ENCODE results near the gene SEMA3B. TPM values are rescaled to one million over a fixed set of nuclear protein-coding genes. Genes with fewer than 3 reads are reported as not detected.
A peak's percentile ranks its signal among the peaks of the same experiment; 100 is the strongest.

The SEMA3B gene
- total and polyA plus RNA-seq, 2 experiments from 2014 or later: 2.4 to 3.3 TPM

DNA sequence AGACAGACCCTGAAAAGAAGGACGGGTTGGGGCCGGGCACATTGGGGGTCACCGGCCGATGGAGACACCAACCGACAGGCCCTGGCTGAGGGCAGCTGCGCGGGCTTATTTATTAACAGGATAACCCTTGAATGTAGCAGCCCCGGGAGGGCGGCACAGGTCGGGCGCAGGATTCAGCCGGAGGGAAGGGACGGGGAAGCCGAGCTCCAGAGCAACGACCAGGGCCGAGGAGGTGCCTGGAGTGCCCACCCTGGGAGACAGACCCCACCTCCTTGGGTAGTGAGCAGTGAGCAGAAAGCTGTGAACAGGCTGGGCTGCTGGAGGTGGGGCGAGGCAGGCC is 7.8 kb downstream of the SEMA3B start:
- H3K4me2 ChIP-seq: peak overlapping the region; percentile 86

More for the DNA sequence above, 7.8 kb downstream of the SEMA3B start:
- H3K4me1 ChIP-seq (ENCODE audit: insufficient read depth): peaks cover 3% of the 10 kb centered on the region; the same call in 1 of the 2 replicates
- peaks cover 10% of the 10 kb centered on the region; the same call in 1 of the 2 replicates for H3F3A ChIP-seq (replicated peaks; ENCODE audit: low read depth)
- no peaks in the 10 kb centered on the region for H3K36me3 ChIP-seq (ENCODE audit: insufficient read depth)
- no peaks in the 10 kb centered on the region for H3K9me2 ChIP-seq (ENCODE audit: insufficient read depth)
- H3K9me3 Mint-ChIP-seq: no peaks in the 10 kb centered on the region
- peaks cover 50% of the 10 kb centered on the region for H3K27me3 Mint-ChIP-seq (ENCODE audit: insufficient read depth, low read depth, poor library complexity)
- ATAC-seq (no peak), DNase-seq (ENCODE audit: low spot score) (no peak)
- peak overlapping the region; percentile 63 for H3K4me3 ChIP-seq
- H3K36me3 Mint-ChIP-seq (ENCODE audit: low read depth): no peaks in the 10 kb centered on the region
- no peaks in the 10 kb centered on the region for H3K79me2 ChIP-seq (replicated peaks; ENCODE audit: insufficient read depth)
- H3K4me3 Mint-ChIP-seq: no peak overlapping the region
- H3K4me1 Mint-ChIP-seq: peaks cover 24% of the 10 kb centered on the region
- H3K27ac Mint-ChIP-seq: no peak overlapping the region
- peaks cover 57% of the 10 kb centered on the region for H3K27me3 ChIP-seq (ENCODE audit: insufficient read depth)
- no peaks in the 10 kb centered on the region for H4K20me1 ChIP-seq (replicated peaks; ENCODE audit: insufficient read depth)
- H2AFZ ChIP-seq: peak overlapping the region; percentile 63; the same call in 1 of the 2 replicates
- H3K27ac ChIP-seq (ENCODE audit: low read depth): no peak overlapping the region
- no peak for TF ChIP-seq ETS1 (IDR thresholded peaks at IDR 0.05)
- no peak for TF ChIP-seq ZNF462 (CRISPR knock-in tag; IDR thresholded peaks at IDR 0.05)
- TF ChIP-seq JUNB (IDR thresholded peaks at IDR 0.05; ENCODE audit: unreplicated experiment): no peak
- TF ChIP-seq NANOG (IDR thresholded peaks at IDR 0.05; ENCODE audit: borderline replicate concordance): no peak
- no peak for TF ChIP-seq POLR2AphosphoS5 (IDR thresholded peaks at IDR 0.05; ENCODE audit: low read depth)
- TF ChIP-seq, protein P1, sequence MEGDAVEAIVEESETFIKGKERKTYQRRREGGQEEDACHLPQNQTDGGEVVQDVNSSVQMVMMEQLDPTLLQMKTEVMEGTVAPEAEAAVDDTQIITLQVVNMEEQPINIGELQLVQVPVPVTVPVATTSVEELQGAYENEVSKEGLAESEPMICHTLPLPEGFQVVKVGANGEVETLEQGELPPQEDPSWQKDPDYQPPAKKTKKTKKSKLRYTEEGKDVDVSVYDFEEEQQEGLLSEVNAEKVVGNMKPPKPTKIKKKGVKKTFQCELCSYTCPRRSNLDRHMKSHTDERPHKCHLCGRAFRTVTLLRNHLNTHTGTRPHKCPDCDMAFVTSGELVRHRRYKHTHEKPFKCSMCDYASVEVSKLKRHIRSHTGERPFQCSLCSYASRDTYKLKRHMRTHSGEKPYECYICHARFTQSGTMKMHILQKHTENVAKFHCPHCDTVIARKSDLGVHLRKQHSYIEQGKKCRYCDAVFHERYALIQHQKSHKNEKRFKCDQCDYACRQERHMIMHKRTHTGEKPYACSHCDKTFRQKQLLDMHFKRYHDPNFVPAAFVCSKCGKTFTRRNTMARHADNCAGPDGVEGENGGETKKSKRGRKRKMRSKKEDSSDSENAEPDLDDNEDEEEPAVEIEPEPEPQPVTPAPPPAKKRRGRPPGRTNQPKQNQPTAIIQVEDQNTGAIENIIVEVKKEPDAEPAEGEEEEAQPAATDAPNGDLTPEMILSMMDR (conservative IDR thresholded peaks at IDR 0.05; ENCODE audit: low read depth in 2 of 2): no peak
- no peak for TF ChIP-seq EZH2phosphoT487 (IDR thresholded peaks at IDR 0.05; ENCODE audit: unreplicated experiment)
- TF ChIP-seq ZNF114 (CRISPR knock-in tag; IDR thresholded peaks at IDR 0.05): no peak
- TF ChIP-seq CREB1 (CRISPR knock-in tag; IDR thresholded peaks at IDR 0.05; ENCODE audit: low read depth): no peak
- TF ChIP-seq, protein P2, sequence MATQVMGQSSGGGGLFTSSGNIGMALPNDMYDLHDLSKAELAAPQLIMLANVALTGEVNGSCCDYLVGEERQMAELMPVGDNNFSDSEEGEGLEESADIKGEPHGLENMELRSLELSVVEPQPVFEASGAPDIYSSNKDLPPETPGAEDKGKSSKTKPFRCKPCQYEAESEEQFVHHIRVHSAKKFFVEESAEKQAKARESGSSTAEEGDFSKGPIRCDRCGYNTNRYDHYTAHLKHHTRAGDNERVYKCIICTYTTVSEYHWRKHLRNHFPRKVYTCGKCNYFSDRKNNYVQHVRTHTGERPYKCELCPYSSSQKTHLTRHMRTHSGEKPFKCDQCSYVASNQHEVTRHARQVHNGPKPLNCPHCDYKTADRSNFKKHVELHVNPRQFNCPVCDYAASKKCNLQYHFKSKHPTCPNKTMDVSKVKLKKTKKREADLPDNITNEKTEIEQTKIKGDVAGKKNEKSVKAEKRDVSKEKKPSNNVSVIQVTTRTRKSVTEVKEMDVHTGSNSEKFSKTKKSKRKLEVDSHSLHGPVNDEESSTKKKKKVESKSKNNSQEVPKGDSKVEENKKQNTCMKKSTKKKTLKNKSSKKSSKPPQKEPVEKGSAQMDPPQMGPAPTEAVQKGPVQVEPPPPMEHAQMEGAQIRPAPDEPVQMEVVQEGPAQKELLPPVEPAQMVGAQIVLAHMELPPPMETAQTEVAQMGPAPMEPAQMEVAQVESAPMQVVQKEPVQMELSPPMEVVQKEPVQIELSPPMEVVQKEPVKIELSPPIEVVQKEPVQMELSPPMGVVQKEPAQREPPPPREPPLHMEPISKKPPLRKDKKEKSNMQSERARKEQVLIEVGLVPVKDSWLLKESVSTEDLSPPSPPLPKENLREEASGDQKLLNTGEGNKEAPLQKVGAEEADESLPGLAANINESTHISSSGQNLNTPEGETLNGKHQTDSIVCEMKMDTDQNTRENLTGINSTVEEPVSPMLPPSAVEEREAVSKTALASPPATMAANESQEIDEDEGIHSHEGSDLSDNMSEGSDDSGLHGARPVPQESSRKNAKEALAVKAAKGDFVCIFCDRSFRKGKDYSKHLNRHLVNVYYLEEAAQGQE (IDR thresholded peaks at IDR 0.05; ENCODE audit: unreplicated experiment): no peak
- no peak for TF ChIP-seq EZH2 (IDR thresholded peaks at IDR 0.05; ENCODE audit: low read depth, unreplicated experiment)
- no peak for TF ChIP-seq STAT1 (IDR thresholded peaks at IDR 0.05; ENCODE audit: unreplicated experiment)
- no peak for TF ChIP-seq ZNF331 (CRISPR knock-in tag; IDR thresholded peaks at IDR 0.05; ENCODE audit: low read depth)
